Astrocyte (in vitro differentiated cells and primary cell): Measurements from ENCODE around the gene MESP2. TPM values are rescaled to one million over a fixed set of nuclear protein-coding genes. Genes with fewer than 3 reads are reported as not detected.

ENCODE experiments used
- DNase-seq: peaks from one replicate; pipeline ENCODE4 v3.0.0-alpha.2; 2010; ENCODE audit warnings: low read depth
- FAIRE-seq: peaks from 2 replicates; lab custom pipeline; 2011; peaks lifted over from hg19 to GRCh38; lab: Jason Lieb, UNC
- H2AFZ ChIP-seq: 2 replicates; pipeline ENCODE4 v1.6.0; 2012; ENCODE audit warnings: low read depth, low read length, inconsistent platforms
- H3K27ac ChIP-seq: 2 replicates; pipeline ENCODE4 v1.5.1; 2011; ENCODE audit warnings: low read depth, low read length, inconsistent platforms
- H3K27me3 ChIP-seq: 2 replicates; pipeline ENCODE4 v1.6.0; 2011; ENCODE audit warnings: low read length, inconsistent platforms; ENCODE audit not compliant: insufficient read depth
- H3K36me3 ChIP-seq: 2 replicates; pipeline ENCODE4 v1.5.1; 2011; ENCODE audit warnings: low read length, inconsistent platforms; ENCODE audit not compliant: insufficient read depth
- H3K4me1 ChIP-seq: 2 replicates; pipeline ENCODE4 v1.5.1; 2011; ENCODE audit warnings: low read length, inconsistent platforms; ENCODE audit not compliant: insufficient read depth
- H3K4me2 ChIP-seq: 2 replicates; pipeline ENCODE4 v1.6.0; 2012; ENCODE audit warnings: low read length, inconsistent platforms
- H3K4me3 ChIP-seq: 2 replicates; pipeline ENCODE4 v1.5.1; 2011; ENCODE audit warnings: low read depth, mild to moderate bottlenecking, low read length, inconsistent platforms; ENCODE audit not compliant: insufficient read depth
- H3K79me2 ChIP-seq: 2 replicates; pipeline ENCODE4 v1.6.0; 2012; ENCODE audit warnings: mild to moderate bottlenecking, low read length, inconsistent platforms; ENCODE audit not compliant: insufficient read depth
- H3K9ac ChIP-seq: 2 replicates; pipeline ENCODE4 v1.6.0; 2012; ENCODE audit warnings: mild to moderate bottlenecking, low read length, inconsistent platforms
- H3K9me3 ChIP-seq: 2 replicates; pipeline ENCODE4 v1.5.1; 2012; ENCODE audit warnings: low read depth, mild to moderate bottlenecking, low read length, inconsistent platforms; ENCODE audit not compliant: insufficient read depth
- H4K20me1 ChIP-seq: 2 replicates; pipeline ENCODE4 v1.6.0; 2012; ENCODE audit warnings: low read length, inconsistent platforms; ENCODE audit not compliant: insufficient read depth
- H3K27ac Mint-ChIP-seq: one replicate; pipeline ENCODE4 v1.8.0; 2021; ENCODE audit warnings: mild to moderate bottlenecking, mixed read lengths; ENCODE audit not compliant: unreplicated experiment
- H3K27me3 Mint-ChIP-seq: one replicate; pipeline ENCODE4 v1.8.0; 2021; ENCODE audit warnings: low read depth, mixed read lengths; ENCODE audit not compliant: unreplicated experiment
- H3K36me3 Mint-ChIP-seq: one replicate; pipeline ENCODE4 v1.8.0; 2021; ENCODE audit warnings: low read depth, mixed read lengths; ENCODE audit not compliant: unreplicated experiment
- H3K4me1 Mint-ChIP-seq: one replicate; pipeline ENCODE4 v1.8.0; 2021; ENCODE audit warnings: low read depth, mixed read lengths; ENCODE audit not compliant: unreplicated experiment
- H3K4me3 Mint-ChIP-seq: one replicate; pipeline ENCODE4 v1.8.0; 2021; ENCODE audit warnings: mild to moderate bottlenecking, moderate library complexity, mixed read lengths; ENCODE audit not compliant: unreplicated experiment
- H3K9me3 Mint-ChIP-seq: one replicate; pipeline ENCODE4 v1.8.0; 2021; ENCODE audit warnings: mild to moderate bottlenecking, mixed read lengths; ENCODE audit not compliant: unreplicated experiment
- EZH2 ChIP-seq: IDR thresholded peaks from 2 replicates; pipeline ENCODE4 v1.6.1; 2012; ENCODE audit warnings: mild to moderate bottlenecking, low read length, inconsistent platforms; ENCODE audit not compliant: insufficient read depth
- total RNA-seq: library from RNA; stranded (reverse); gene quantifications from 2 replicates; pipeline ENCODE4 v1.2.1, GENCODE V29; 2021
- TF ChIP-seq, protein P1 (sequence below): IDR thresholded peaks from 2 replicates; pipeline ENCODE4 v1.5.1; 2011; ENCODE audit warnings: low read depth, mild to moderate bottlenecking, inconsistent platforms, low read length, moderate library complexity; ENCODE audit not compliant: insufficient read depth

Gene MESP2
- total RNA-seq, 1 donor from 2014 or later, result not detected

DNA sequence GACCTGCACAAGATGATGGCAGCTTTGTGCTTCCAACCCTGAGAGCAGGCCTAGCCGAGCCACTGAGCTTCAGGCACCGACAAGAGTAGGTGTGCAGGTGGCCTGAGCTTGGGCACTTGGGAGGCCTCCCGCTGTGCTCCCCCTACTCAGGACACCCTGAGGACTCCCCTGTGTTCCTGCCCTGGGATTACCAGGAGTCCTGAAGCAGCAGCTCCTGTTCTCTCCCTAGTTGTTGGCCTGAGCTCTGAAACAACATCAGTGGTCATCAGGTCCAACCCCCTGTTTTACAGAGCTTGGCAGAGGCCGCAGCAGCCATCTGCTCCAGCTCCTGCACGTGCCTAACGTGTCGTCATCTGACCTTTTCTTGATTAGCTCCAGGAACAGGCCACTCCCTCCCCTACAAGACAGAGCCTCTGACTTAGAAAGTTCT is 8.0 kb upstream of the MESP2 start:
- no peak for DNase-seq
- H3K27me3 Mint-ChIP-seq, result peaks cover 17% of the 10 kb centered on the region
- Histone ChIP-seq H3K4me3 (no peak overlapping the region), H2AFZ (no peak overlapping the region), H3K27ac (no peak overlapping the region), H3K4me2 (no peak overlapping the region), H3K4me1 (peaks cover 6% of the 10 kb centered on the region), H3K79me2 (no peaks in the 10 kb centered on the region), H3K9me3 (no peaks in the 10 kb centered on the region), H4K20me1 (no peaks in the 10 kb centered on the region), H3K27me3 (no peaks in the 10 kb centered on the region), H3K36me3 (no peaks in the 10 kb centered on the region), H3K9ac (no peak overlapping the region)
- peaks cover 2% of the 10 kb centered on the region for H3K4me1 Mint-ChIP-seq
- no peak for FAIRE-seq
- H3K27ac Mint-ChIP-seq, result no peak overlapping the region
- H3K36me3 Mint-ChIP-seq, result no peaks in the 10 kb centered on the region
- no peaks in the 10 kb centered on the region for H3K9me3 Mint-ChIP-seq
- no peak for TF ChIP-seq EZH2
- TF ChIP-seq, protein P1, sequence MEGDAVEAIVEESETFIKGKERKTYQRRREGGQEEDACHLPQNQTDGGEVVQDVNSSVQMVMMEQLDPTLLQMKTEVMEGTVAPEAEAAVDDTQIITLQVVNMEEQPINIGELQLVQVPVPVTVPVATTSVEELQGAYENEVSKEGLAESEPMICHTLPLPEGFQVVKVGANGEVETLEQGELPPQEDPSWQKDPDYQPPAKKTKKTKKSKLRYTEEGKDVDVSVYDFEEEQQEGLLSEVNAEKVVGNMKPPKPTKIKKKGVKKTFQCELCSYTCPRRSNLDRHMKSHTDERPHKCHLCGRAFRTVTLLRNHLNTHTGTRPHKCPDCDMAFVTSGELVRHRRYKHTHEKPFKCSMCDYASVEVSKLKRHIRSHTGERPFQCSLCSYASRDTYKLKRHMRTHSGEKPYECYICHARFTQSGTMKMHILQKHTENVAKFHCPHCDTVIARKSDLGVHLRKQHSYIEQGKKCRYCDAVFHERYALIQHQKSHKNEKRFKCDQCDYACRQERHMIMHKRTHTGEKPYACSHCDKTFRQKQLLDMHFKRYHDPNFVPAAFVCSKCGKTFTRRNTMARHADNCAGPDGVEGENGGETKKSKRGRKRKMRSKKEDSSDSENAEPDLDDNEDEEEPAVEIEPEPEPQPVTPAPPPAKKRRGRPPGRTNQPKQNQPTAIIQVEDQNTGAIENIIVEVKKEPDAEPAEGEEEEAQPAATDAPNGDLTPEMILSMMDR, result no peak
- H3K4me3 Mint-ChIP-seq, result no peak overlapping the region

DNA sequence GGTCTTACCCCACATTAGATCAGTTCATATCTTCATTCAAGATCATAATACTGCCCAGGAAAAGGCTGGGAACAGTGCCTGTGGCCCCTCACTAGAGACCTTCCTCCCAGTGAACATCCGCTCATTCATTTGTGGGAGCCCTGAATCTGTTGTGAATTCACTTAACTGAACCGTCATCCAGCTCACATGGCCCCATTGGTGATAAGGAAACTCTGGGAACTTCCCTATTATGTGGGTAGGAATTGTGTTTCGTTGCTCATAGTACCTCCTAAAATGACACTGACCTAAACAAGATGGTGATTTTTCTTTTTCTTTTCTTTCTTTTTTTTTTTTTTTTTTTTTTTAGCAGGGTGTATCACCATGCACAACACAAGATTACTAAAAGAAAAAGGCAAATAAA is 6.8 kb upstream of the MESP2 start:
- no peak overlapping the region for H3K9ac ChIP-seq
- no peak overlapping the region for H3K27ac ChIP-seq
- TF ChIP-seq, protein P1, result no peak
- no peak for TF ChIP-seq EZH2
- Mint-ChIP-seq H3K36me3 (no peaks in the 10 kb centered on the region), H3K9me3 (no peaks in the 10 kb centered on the region), H3K4me1 (peaks cover 2% of the 10 kb centered on the region), H3K4me3 (no peak overlapping the region), H3K27ac (no peak overlapping the region), H3K27me3 (peaks cover 19% of the 10 kb centered on the region)
- no peaks in the 10 kb centered on the region for H4K20me1 ChIP-seq
- no peak overlapping the region for H3K4me3 ChIP-seq
- no peaks in the 10 kb centered on the region for H3K36me3 ChIP-seq
- FAIRE-seq (no peak), DNase-seq (no peak)
- no peak overlapping the region for H2AFZ ChIP-seq
- no peaks in the 10 kb centered on the region for H3K27me3 ChIP-seq
- H3K79me2 ChIP-seq, result no peaks in the 10 kb centered on the region
- no peaks in the 10 kb centered on the region for H3K9me3 ChIP-seq
- H3K4me1 ChIP-seq, result peaks cover 6% of the 10 kb centered on the region
- H3K4me2 ChIP-seq, result no peak overlapping the region

DNA sequence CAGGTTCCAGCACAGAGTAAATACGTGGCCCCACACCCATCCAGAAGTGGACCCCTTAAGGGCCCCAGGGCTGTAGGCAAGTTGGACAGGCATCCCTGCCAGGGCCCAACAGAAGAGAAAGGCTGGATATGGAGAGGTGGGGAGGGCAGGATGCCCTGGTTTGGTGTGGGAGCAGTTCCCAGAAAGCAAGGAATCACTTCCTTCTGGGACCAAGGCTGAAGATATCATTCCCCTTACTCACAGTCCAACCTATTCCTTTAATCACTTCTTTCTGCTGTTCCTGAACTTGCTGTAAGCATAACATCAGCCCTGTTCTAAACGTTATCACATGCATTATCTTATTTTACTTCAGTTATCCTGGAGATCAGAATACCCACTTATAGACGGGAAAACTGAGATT is 6.1 kb upstream of the MESP2 start:
- no peak overlapping the region for H3K9ac ChIP-seq
- H3K27me3 ChIP-seq, result no peaks in the 10 kb centered on the region
- H3K9me3 ChIP-seq, result no peaks in the 10 kb centered on the region
- peaks cover 2% of the 10 kb centered on the region for H3K4me1 Mint-ChIP-seq
- no peak for FAIRE-seq
- peak overlapping the region; percentile 17 for H3K4me2 ChIP-seq
- peak; percentile 63 for DNase-seq
- no peaks in the 10 kb centered on the region for H4K20me1 ChIP-seq
- H3K4me1 ChIP-seq, result peaks cover 6% of the 10 kb centered on the region
- H3K4me3 ChIP-seq, result no peak overlapping the region
- H3K27ac Mint-ChIP-seq, result no peak overlapping the region
- H2AFZ ChIP-seq, result no peak overlapping the region
- H3K36me3 ChIP-seq, result no peaks in the 10 kb centered on the region
- H3K79me2 ChIP-seq, result no peaks in the 10 kb centered on the region
- H3K9me3 Mint-ChIP-seq, result no peaks in the 10 kb centered on the region
- TF ChIP-seq, protein P1, result no peak
- TF ChIP-seq EZH2, result no peak
- H3K4me3 Mint-ChIP-seq, result no peak overlapping the region
- peaks cover 19% of the 10 kb centered on the region for H3K27me3 Mint-ChIP-seq
- H3K27ac ChIP-seq, result no peak overlapping the region
- no peaks in the 10 kb centered on the region for H3K36me3 Mint-ChIP-seq
